ENCODE results near the gene PLCL1.

- no peak for TF ChIP-seq EP300 (IDR thresholded peaks at IDR 0.05)
- no peak for TF ChIP-seq CTCF (IDR thresholded peaks at IDR 0.05)
- TF ChIP-seq POLR2A (IDR thresholded peaks at IDR 0.05), result no peak
These were observed 9.1 kb upstream of the PLCL1 start for GRCh38 chr2:197795277-197795676.
